Measurements from ENCODE around the gene HAUS8.

- TF ChIP-seq POLR2A (IDR thresholded peaks at IDR 0.05; ENCODE audit: low read length) (no peak), GATA1 (IDR thresholded peaks at IDR 0.05; ENCODE audit: low read depth, low read length) (no peak)
Measured at GRCh38 chr19:17021793-17022590, 53.3 kb downstream of the HAUS8 start.
